Measurements from ENCODE around the gene ZNF532. TPM values are rescaled to one million over a fixed set of nuclear protein-coding genes. Genes with fewer than 3 reads are reported as not detected.

The ZNF532 gene
- total and polyA plus RNA-seq, 2 donors (not counting 3 experiments of a cell fraction or from before 2014, with no cell fraction given) = 42.3 to 70.1 TPM

DNA sequence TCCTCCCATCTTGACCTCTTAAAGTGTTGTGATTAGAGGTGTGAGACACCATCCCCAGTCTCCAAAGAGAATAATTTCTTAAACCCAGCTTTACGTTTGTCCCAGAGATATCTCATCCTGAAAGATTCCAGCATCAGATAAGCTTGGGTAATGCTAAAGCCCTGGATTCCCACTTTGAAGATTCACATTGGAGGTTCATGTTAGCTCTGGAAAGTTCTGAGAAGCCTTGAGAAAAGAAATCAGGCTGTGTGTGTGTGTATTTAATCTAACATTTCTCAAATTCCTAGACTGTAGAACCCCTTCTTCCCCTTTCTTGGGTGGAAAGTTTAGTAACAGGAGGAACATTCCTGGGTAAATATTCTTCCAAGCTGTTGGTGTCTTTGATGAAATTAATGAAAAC is 18.0 kb downstream of the ZNF532 start:
- DNase-seq (ENCODE audit: low read depth, low spot score) = no peak
- CTCF ChIA-PET = interaction anchor here (0.5 to 1.3 kb wide), 2 partner anchors 13 to 188 kb away, joined by 3 read pairs; no protein-coding TSS in a partner anchor
- dilution Hi-C loops (cut with MboI; ENCODE audit: extremely low pct_ligation_motif_present, low sequenced_read_pairs) (no loop called here), intact Hi-C loops (cut with micrococcal nuclease) (no loop called here)
- peaks cover 6% of the 10 kb centered on the region for H4K20me1 ChIP-seq (replicated peaks; ENCODE audit: control insufficient read depth, extremely low read depth, insufficient read depth, low read length)
- no peak overlapping the region for H2AFZ ChIP-seq (ENCODE audit: low read depth, low read length)
- no peak overlapping the region for H3K4me3 ChIP-seq (replicated peaks in 1 of 3; ENCODE audit: insufficient read depth in 1 of 3, low read depth in 1 of 3, low read length in 3 of 3)
- H3K9me1 ChIP-seq (replicated peaks; ENCODE audit: control insufficient read depth, extremely low read depth, insufficient read depth, low read length) = no peaks in the 10 kb centered on the region
- no peaks in the 10 kb centered on the region for H3K79me2 ChIP-seq (ENCODE audit: control insufficient read depth, insufficient read depth, low read length)
- H3K4me2 ChIP-seq (ENCODE audit: insufficient read depth, low read length) = no peak overlapping the region
- no peak overlapping the region for H3K27ac ChIP-seq (ENCODE audit: insufficient read depth, low read depth, low read length)
- H3K36me3 ChIP-seq (ENCODE audit: control insufficient read depth in 2 of 2, extremely low read depth in 1 of 2, insufficient read depth in 2 of 2, low read length in 2 of 2) = peaks cover 1 to 3% of the 10 kb centered on the region in 2 experiments
- BruUV-seq (replicated peaks) = no TSS peak
- H3K9ac ChIP-seq (replicated peaks; ENCODE audit: extremely low read depth, insufficient read depth, low read length) = no peak overlapping the region
- POLR2A ChIA-PET = no interaction called here
- H3K27me3 ChIP-seq (ENCODE audit: control insufficient read depth in 2 of 2, insufficient read depth in 2 of 2, low read length in 2 of 2) = no peaks in the 10 kb centered on the region
- TF ChIP-seq POLR2A (IDR thresholded peaks at IDR 0.05; ENCODE audit: low read depth, low read length) (no peak), MAX (IDR thresholded peaks at IDR 0.05; ENCODE audit: insufficient read depth, insufficient read length) (no peak), FOS (IDR thresholded peaks at IDR 0.05; ENCODE audit: borderline replicate concordance, insufficient read depth, low read length) (no peak), MYC (IDR thresholded peaks at IDR 0.05; ENCODE audit: low read depth, low read length) (no peak), JUN (IDR thresholded peaks at IDR 0.05; ENCODE audit: borderline replicate concordance, insufficient read depth, insufficient read length, low read depth) (no peak), GATA2 (IDR thresholded peaks at IDR 0.05; ENCODE audit: insufficient read depth, insufficient read length, low read depth, low read length) (no peak), POLR2AphosphoS5 (IDR thresholded peaks at IDR 0.05; ENCODE audit: insufficient read depth, low read depth, low read length) (no peak), EZH2 (IDR thresholded peaks at IDR 0.05; ENCODE audit: borderline replicate concordance, low read depth, low read length, severe bottlenecking) (no peak)
- TF ChIP-seq, protein P1, sequence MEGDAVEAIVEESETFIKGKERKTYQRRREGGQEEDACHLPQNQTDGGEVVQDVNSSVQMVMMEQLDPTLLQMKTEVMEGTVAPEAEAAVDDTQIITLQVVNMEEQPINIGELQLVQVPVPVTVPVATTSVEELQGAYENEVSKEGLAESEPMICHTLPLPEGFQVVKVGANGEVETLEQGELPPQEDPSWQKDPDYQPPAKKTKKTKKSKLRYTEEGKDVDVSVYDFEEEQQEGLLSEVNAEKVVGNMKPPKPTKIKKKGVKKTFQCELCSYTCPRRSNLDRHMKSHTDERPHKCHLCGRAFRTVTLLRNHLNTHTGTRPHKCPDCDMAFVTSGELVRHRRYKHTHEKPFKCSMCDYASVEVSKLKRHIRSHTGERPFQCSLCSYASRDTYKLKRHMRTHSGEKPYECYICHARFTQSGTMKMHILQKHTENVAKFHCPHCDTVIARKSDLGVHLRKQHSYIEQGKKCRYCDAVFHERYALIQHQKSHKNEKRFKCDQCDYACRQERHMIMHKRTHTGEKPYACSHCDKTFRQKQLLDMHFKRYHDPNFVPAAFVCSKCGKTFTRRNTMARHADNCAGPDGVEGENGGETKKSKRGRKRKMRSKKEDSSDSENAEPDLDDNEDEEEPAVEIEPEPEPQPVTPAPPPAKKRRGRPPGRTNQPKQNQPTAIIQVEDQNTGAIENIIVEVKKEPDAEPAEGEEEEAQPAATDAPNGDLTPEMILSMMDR (IDR thresholded peaks at IDR 0.05; ENCODE audit: extremely low read depth in 1 of 2, insufficient read depth in 1 of 2, low read depth in 1 of 2, low read length in 2 of 2) = no peak
- no peaks in the 10 kb centered on the region for H3K9me3 ChIP-seq (replicated peaks; ENCODE audit: control insufficient read depth, insufficient read depth, low read length)
- peaks cover 12% of the 10 kb centered on the region for H3K4me1 ChIP-seq (ENCODE audit: control insufficient read depth, extremely low read depth, insufficient read depth, low read length)
- no peak for FAIRE-seq
